Colonic mucosa (tissue), 4 donors: ENCODE data around the gene KBTBD2. TPM values are rescaled to one million over a fixed set of nuclear protein-coding genes. Genes with fewer than 3 reads are reported as not detected.
"Not testable (repeated sequence)": the region's sequence is repeated elsewhere in the genome, so short reads cannot be mapped to it uniquely, and the experiment has no call there.

Experiments
- DNase-seq: peaks from one replicate; pipeline ENCODE4 v3.0.0-alpha.2; 2020
- H3K27ac ChIP-seq: fragments of 200-600 bp; one replicate; pipeline ENCODE4 v1.8.0; 2021
- H3K27me3 ChIP-seq: fragments of 200-600 bp; one replicate; pipeline ENCODE4 v1.8.0; 2021
- H3K36me3 ChIP-seq: fragments of 200-600 bp; one replicate; pipeline ENCODE4 v1.8.0; 2021
- H3K4me1 ChIP-seq: fragments of 200-600 bp; one replicate; pipeline ENCODE4 v1.8.0; 2021; ENCODE audit warnings: mild to moderate bottlenecking
- H3K4me3 ChIP-seq: fragments of 200-600 bp; one replicate; pipeline ENCODE4 v1.8.0; 2021
- H3K9ac ChIP-seq, 2 donors: one replicate each; pipeline ENCODE4 v1.7.0; 2013; ENCODE audit warnings: control low read depth in 2 of 2, low read depth in 2 of 2, low read length in 2 of 2
- H3K9me3 ChIP-seq: fragments of 200-600 bp; one replicate; pipeline ENCODE4 v1.8.0; 2021
- CTCF ChIP-seq: fragments of 200-600 bp; IDR thresholded peaks from one replicate; pipeline ENCODE4 v1.8.0; 2022; ENCODE audit warnings: antibody characterized with exemption, mild to moderate bottlenecking
- intact Hi-C: fragments of 100-400 bp; cut with DNase I; formaldehyde crosslinking; loops from one replicate; pipeline ENCODE4 v1.14.1; 2022
- total RNA-seq, 2 donors: library from RNA; stranded (reverse); fragmentation: NEBNext Ultra II Directional in 1 of 2; extraction: Animal tissue kit (Norgen Biotek cat#: 25700) in 1 of 2; gene quantifications; one replicate each; pipeline ENCODE4 v1.2.1, GENCODE V29; 2021
- donor health status: healthy.
- donor health status: DM: no; HTN: no; CAD: no.
- donor health status: DM: no; HTN: no; CAD: no.

KBTBD2 gene
- total RNA-seq, 2 donors from 2014 or later = 18.2 to 33.0 TPM

- Histone ChIP-seq H3K36me3 (peaks cover 14% of the 10 kb centered on the region), H3K9ac (no peak overlapping the region), H3K27me3 (no peaks in the 10 kb centered on the region), H3K4me3 (no peak overlapping the region), H3K4me1 (no peaks in the 10 kb centered on the region), H3K27ac (no peak overlapping the region), H3K9me3 (no peaks in the 10 kb centered on the region)
- no peak for TF ChIP-seq CTCF
- DNase-seq = no peak
- intact Hi-C loops = no loop called here
Observed at GRCh38 chr7:32870298-32870697, 21.3 kb downstream of the KBTBD2 start.

- TF ChIP-seq CTCF = no peak
Observed at GRCh38 chr7:32869716-32870115, 21.8 kb downstream of the KBTBD2 start.

GRCh38 chr7:32868116-32868515 lies 23.4 kb downstream of the KBTBD2 start:
- H3K27ac ChIP-seq = no peak overlapping the region
- H3K27me3 ChIP-seq = no peaks in the 10 kb centered on the region
- no peak for TF ChIP-seq CTCF
- H3K4me1 ChIP-seq = no peaks in the 10 kb centered on the region
- DNase-seq = no peak
- H3K36me3 ChIP-seq = peaks cover 8% of the 10 kb centered on the region
- H3K4me3 ChIP-seq = no peak overlapping the region
- H3K9me3 ChIP-seq = no peaks in the 10 kb centered on the region
- intact Hi-C loops = no loop called here
- no peak overlapping the region for H3K9ac ChIP-seq

More at GRCh38 chr7:32869716-32870115, 21.8 kb downstream of the KBTBD2 start:
- no peaks in the 10 kb centered on the region for H3K27me3 ChIP-seq
- intact Hi-C loops = no loop called here
- H3K4me1 ChIP-seq = no peaks in the 10 kb centered on the region
- peaks cover 10% of the 10 kb centered on the region for H3K36me3 ChIP-seq
- no peak overlapping the region for H3K4me3 ChIP-seq
- no peak for DNase-seq
- no peak overlapping the region for H3K9ac ChIP-seq
- H3K27ac ChIP-seq = no peak overlapping the region
- H3K9me3 ChIP-seq = no peaks in the 10 kb centered on the region

- H3K9me3 ChIP-seq = no peaks in the 10 kb centered on the region
- no peaks in the 10 kb centered on the region for H3K27me3 ChIP-seq
- H3K4me1 ChIP-seq = no peaks in the 10 kb centered on the region
- no peak overlapping the region for H3K9ac ChIP-seq
- DNase-seq = no peak
- H3K36me3 ChIP-seq = no peaks in the 10 kb centered on the region
- intact Hi-C loops = no loop called here
- TF ChIP-seq CTCF = no peak
- no peak overlapping the region for H3K27ac ChIP-seq
- no peak overlapping the region for H3K4me3 ChIP-seq
Observed at GRCh38 chr7:32865448-32866030, 26.0 kb downstream of the KBTBD2 start.

- H3K36me3 ChIP-seq, H3K9ac ChIP-seq, H3K27me3 ChIP-seq, H3K9me3 ChIP-seq, H3K4me1 ChIP-seq, intact Hi-C loops, H3K4me3 ChIP-seq, DNase-seq, H3K27ac ChIP-seq: not testable (repeated sequence)
Observed at GRCh38 chr7:32863872-32864271, 27.7 kb downstream of the KBTBD2 start.

GRCh38 chr7:32860090-32860489 lies 31.5 kb downstream of the KBTBD2 start:
- no peak for TF ChIP-seq CTCF
- intact Hi-C loops = no loop called here
- Histone ChIP-seq H3K27ac (no peak overlapping the region), H3K4me1 (no peaks in the 10 kb centered on the region), H3K27me3 (no peaks in the 10 kb centered on the region), H3K9me3 (no peaks in the 10 kb centered on the region), H3K36me3 (no peaks in the 10 kb centered on the region), H3K4me3 (no peak overlapping the region), H3K9ac (no peak overlapping the region)
- no peak for DNase-seq
